ENCODE results near the gene TANGO2.

GRCh38 chr22:20053407-20054033, 32.6 kb downstream of the TANGO2 start:
- TF ChIP-seq EZH2 (IDR thresholded peaks at IDR 0.05; ENCODE audit: low read depth, low read length, severe bottlenecking) = no peak
- TF ChIP-seq CHD2 (IDR thresholded peaks at IDR 0.05; ENCODE audit: low read length) = no peak
- TF ChIP-seq, protein P1, sequence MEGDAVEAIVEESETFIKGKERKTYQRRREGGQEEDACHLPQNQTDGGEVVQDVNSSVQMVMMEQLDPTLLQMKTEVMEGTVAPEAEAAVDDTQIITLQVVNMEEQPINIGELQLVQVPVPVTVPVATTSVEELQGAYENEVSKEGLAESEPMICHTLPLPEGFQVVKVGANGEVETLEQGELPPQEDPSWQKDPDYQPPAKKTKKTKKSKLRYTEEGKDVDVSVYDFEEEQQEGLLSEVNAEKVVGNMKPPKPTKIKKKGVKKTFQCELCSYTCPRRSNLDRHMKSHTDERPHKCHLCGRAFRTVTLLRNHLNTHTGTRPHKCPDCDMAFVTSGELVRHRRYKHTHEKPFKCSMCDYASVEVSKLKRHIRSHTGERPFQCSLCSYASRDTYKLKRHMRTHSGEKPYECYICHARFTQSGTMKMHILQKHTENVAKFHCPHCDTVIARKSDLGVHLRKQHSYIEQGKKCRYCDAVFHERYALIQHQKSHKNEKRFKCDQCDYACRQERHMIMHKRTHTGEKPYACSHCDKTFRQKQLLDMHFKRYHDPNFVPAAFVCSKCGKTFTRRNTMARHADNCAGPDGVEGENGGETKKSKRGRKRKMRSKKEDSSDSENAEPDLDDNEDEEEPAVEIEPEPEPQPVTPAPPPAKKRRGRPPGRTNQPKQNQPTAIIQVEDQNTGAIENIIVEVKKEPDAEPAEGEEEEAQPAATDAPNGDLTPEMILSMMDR (IDR thresholded peaks at IDR 0.05; ENCODE audit: control extremely low read depth in 1 of 3, insufficient read depth in 1 of 3, low read depth in 1 of 3, low read length in 3 of 3) = no peak
- no peak for TF ChIP-seq TAF7 (optimal IDR thresholded peaks at IDR 0.05; ENCODE audit: borderline replicate concordance, low read depth, low read length)
- TF ChIP-seq CHD1 (IDR thresholded peaks at IDR 0.05; ENCODE audit: low read depth, low read length) = no peak
- TF ChIP-seq POLR2A (IDR thresholded peaks at IDR 0.05; ENCODE audit: control extremely low read depth in 1 of 2, low read depth in 2 of 2, low read length in 2 of 2) = no peak
- no peak for TF ChIP-seq PHF8 (conservative IDR thresholded peaks at IDR 0.05; ENCODE audit: low read depth, low read length)
- TF ChIP-seq CBX5 (IDR thresholded peaks at IDR 0.05; ENCODE audit: low read depth, low read length) = no peak

All from H1 (cell line).